ENCODE measurements around the gene BABAM1. TPM values are rescaled to one million over a fixed set of nuclear protein-coding genes. Genes with fewer than 3 reads are reported as not detected.
"Not testable (repeated sequence)": the region's sequence is repeated elsewhere in the genome, so short reads cannot be mapped to it uniquely, and the experiment has no call there.

The BABAM1 gene
- total and polyA plus RNA-seq, 3 donors from 2014 or later: 93.2 to 110 (median 95.4) TPM

GRCh38 chr19:17268754-17269153 lies 1.5 kb downstream of the BABAM1 start:
- H3K9me3 ChIP-seq: no peaks in the 10 kb centered on the region
- no peaks in the 10 kb centered on the region for H3K36me3 ChIP-seq (ENCODE audit: low read depth, missing control alignments)
- no peaks in the 10 kb centered on the region for H3K27me3 ChIP-seq
- intact Hi-C loops (cut with DNase I; ENCODE audit: low total_unique reads): no loop called here
- H3K27ac ChIP-seq: no peak overlapping the region
- DNase-seq: no peak
- H3K4me1 ChIP-seq: peaks cover 6% of the 10 kb centered on the region
- no peak overlapping the region for H3K4me3 ChIP-seq
- 90% methylated on average over 13 of the region's 13 CpGs for WGBS, 2 donors
- TF ChIP-seq POLR2A (IDR thresholded peaks at IDR 0.05) (no peak), CTCF (IDR thresholded peaks at IDR 0.05) (no peak)

GRCh38 chr19:17274892-17275291 lies 7.6 kb downstream of the BABAM1 start:
- intact Hi-C loops (cut with DNase I; ENCODE audit: low total_unique reads): loop anchor here (10.0 kb wide), 1 partner anchor 70 kb away; no protein-coding TSS in a partner anchor
- WGBS, 2 donors: 98 to 100% methylated on average over 3 of the region's 3 CpGs
- H3K9me3 ChIP-seq; H3K4me3 ChIP-seq; H3K36me3 ChIP-seq (ENCODE audit: low read depth, missing control alignments); H3K4me1 ChIP-seq; DNase-seq; H3K27me3 ChIP-seq; H3K27ac ChIP-seq: not testable (repeated sequence)

GRCh38 chr19:17275441-17276175 lies 8.4 kb downstream of the BABAM1 start:
- WGBS, 2 donors: 91 to 94% methylated on average over 18 to 19 of the region's 19 CpGs
- no peak for TF ChIP-seq POLR2A (IDR thresholded peaks at IDR 0.05)
- Histone ChIP-seq H3K9me3 (no peaks in the 10 kb centered on the region), H3K36me3 (ENCODE audit: low read depth, missing control alignments) (no peaks in the 10 kb centered on the region), H3K4me3 (no peak overlapping the region), H3K27ac (no peak overlapping the region), H3K4me1 (no peaks in the 10 kb centered on the region), H3K27me3 (no peaks in the 10 kb centered on the region)
- no peak for DNase-seq
- intact Hi-C loops (cut with DNase I; ENCODE audit: low total_unique reads): loop anchor here (10.0 kb wide), 1 partner anchor 71 kb away; no protein-coding TSS in a partner anchor

GRCh38 chr19:17279436-17279835 lies 12.2 kb downstream of the BABAM1 start:
- TF ChIP-seq CTCF (IDR thresholded peaks at IDR 0.05): no peak
- TF ChIP-seq POLR2A (IDR thresholded peaks at IDR 0.05): no peak
- DNase-seq: no peak
- Histone ChIP-seq H3K27me3 (no peaks in the 10 kb centered on the region), H3K9me3 (no peaks in the 10 kb centered on the region), H3K36me3 (ENCODE audit: low read depth, missing control alignments) (no peaks in the 10 kb centered on the region), H3K4me1 (peaks cover 10% of the 10 kb centered on the region), H3K27ac (no peak overlapping the region), H3K4me3 (no peak overlapping the region)
- intact Hi-C loops (cut with DNase I; ENCODE audit: low total_unique reads): loop anchor here (10.0 kb wide), 1 partner anchor 75 kb away; no protein-coding TSS in a partner anchor
- 63 to 78% methylated on average over 3 of the region's 3 CpGs for WGBS, 2 donors

GRCh38 chr19:17281391-17282304 lies 14.4 kb downstream of the BABAM1 start, which contains the start of gene ANKLE1:
ANKLE1 (plus strand) TSS chr19:17281901; CDS start chr19:17281921, 20 bp downstream.
- peak within 1 kb of the TSS; percentile 9 to 47 for H3K4me3 ChIP-seq
- H3K27me3 ChIP-seq: no peaks in the 10 kb centered on the region
- intact Hi-C loops (cut with DNase I; ENCODE audit: low total_unique reads): loop anchor here (10.0 kb wide), 1 partner anchor 217 kb away; no protein-coding TSS in a partner anchor
- TF ChIP-seq POLR2A (IDR thresholded peaks at IDR 0.05): no peak
- no peak for TF ChIP-seq CTCF (IDR thresholded peaks at IDR 0.05)
- 6 to 13% methylated on average over 17 to 70 of the region's 75 CpGs for WGBS, 2 donors
- H3K9me3 ChIP-seq: no peaks in the 10 kb centered on the region
- peaks cover 10% of the 10 kb centered on the region for H3K4me1 ChIP-seq
- H3K36me3 ChIP-seq (ENCODE audit: low read depth, missing control alignments): no peaks in the 10 kb centered on the region
- no peak within 1 kb of the TSS for H3K27ac ChIP-seq
- no peak for DNase-seq
